Activated CD4-positive, CD25-positive, alpha-beta regulatory T cell treated with anti-CD3 and anti-CD28 coated beads, Interleukin-2, amount 50 U/mL, for 72 hours (primary cell): ENCODE results near the gene SIPA1L3.

Source experiments
- DNase-seq: peaks from one replicate; pipeline ENCODE4 v3.0.0; 2021

SIPA1L3 gene

DNA sequence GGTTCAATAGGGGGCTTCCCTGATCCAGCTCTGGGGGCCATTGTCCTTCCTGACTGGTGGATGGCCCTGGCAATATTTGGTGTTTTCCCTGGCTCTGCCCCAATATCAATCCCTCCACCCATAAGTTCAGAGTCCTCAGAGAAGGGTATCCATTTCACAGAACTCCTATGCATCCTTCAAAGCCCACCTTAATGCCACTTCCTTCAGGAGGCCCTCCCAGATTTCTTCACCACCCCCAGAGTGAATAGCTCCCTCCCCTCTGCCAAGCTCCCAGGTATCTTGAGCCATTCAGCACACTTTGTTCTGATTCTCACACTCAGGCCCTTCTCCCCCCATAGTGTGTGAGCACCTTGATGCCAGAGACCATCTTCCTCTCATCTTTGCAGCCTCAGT is 343.4 kb downstream of the SIPA1L3 start:
- no peak for DNase-seq

- DNase-seq = no peak
These were observed 344.0 kb downstream of the SIPA1L3 start for GRCh38 chr19:38250821-38251563.

- no peak for DNase-seq
These were observed 344.6 kb downstream of the SIPA1L3 start for GRCh38 chr19:38251564-38252051.

DNA sequence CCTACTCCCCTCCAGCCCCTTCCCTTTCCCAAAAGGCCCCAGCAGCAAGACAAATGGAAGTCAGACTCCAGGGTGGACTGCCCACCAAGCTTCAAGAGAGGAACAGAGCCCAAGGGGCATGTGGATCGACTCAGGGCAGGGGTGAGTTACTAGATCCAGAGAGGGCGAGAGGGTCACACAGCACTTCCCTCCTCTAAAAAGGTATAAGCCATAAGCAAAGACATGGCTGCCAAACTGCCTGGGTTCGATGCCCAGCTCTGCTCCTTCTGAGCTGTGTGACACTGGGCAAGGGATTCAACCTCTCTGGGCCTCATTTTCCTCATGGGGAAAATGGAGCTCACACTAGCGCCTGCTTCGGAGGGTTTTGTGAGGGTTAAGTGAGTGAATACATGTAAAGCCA is 345.4 kb downstream of the SIPA1L3 start:
- DNase-seq = no peak

DNA sequence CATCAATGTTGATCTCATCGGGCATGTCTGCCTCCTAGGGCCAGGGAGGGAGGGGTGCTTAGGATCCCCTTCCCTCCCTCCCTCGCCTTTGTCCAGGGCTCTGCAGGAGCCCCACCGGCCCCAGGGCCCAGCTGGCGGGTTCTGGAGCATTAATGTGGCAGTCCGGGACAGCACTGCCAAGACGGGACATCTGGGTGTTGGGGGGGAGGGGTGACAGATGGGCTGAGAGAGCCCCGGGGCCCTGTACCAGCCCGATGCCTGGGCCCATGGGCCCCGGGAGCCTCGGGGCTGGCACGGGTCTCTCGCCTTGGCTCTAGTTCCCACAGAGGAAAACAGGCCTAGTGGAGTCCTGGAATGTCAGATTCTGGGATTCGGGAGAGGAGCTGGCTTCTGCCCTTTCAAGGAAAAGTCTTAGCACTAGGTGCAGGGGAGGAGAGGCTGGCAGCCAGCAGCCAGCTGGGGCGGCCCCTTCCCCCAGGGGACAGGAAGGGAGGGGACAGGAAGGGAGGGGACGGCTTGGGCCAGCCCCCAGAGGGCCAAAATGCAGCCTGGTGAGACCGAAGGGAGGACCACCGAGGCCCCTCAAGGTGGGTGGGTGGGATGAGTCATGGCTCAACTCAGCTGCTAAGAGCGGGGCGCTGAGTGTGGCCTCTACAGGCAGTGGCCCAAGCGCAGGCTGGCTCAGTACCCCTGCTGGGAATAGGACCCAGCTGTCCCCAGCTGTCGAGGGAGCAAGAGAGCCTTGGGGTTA is 346.1 kb downstream of the SIPA1L3 start:
- no peak for DNase-seq

DNA sequence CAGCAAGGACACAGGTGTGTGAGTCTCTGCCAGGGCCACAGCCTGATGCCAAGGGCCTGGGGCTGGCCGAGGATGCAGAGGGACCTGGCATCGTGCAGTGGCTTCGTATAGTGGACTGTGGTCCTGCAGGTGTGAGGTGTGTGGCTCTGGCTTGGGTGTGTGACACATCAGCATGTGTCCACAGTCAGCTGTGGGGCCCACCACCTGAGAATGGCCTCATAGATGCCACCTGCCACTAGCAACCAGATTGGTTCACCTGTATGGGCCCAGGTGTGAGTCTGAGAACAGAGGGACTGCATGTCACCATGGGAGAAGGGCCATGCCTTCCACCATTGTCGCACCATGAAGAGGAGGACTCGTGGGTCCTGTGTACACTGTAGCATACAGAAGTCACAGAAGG is 346.8 kb downstream of the SIPA1L3 start:
- no peak for DNase-seq

DNA sequence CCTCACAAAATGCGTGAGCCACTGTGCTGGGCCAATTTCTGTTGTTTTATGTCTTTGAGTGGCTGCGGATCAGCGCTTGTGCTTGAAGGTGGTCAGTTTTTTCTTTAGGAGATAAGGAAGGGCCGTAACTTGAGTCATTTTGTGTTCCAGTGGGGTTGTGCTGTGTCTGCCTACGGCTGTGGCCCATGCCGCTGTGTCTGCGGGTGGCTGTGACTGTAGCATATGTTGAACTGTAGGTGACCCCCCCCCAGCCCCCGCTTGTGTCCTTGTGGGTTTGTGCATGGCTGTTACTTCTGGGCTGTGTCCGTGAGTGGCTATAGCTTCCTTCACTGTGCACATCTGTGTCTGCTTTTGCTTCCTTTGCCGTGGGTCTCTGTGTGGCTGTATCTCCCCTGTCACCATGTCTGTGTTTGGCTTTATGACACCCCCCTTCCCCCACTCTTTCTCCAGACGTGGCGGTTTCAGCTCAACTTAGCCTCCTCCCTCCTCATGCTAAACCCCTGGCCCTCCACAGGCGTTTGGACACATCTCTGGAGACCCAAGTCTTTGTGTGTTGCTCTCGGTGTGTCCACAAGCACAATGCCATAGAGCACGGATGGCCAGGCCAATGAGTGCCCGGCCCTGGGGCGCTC is 348.5 kb downstream of the SIPA1L3 start:
- DNase-seq = no peak
